SU-DHL-6 (cell line): ENCODE data around the gene DPCD.

Experiments
- H2AFZ ChIP-seq: fragments of 200-600 bp; sonication (generic); 2 replicates; pipeline ENCODE4 v1.6.1; 2014; ENCODE audit warnings: low read depth, mild to moderate bottlenecking, moderate library complexity, mixed read lengths, antibody characterized with exemption, low read length; ENCODE audit not compliant: severe bottlenecking
- H3F3A ChIP-seq: fragments of 200-600 bp; shearing (Covaris generic); 2 replicates; pipeline ENCODE4 v1.6.0; 2016; ENCODE audit warnings: antibody characterized with exemption, mild to moderate bottlenecking; ENCODE audit not compliant: insufficient read depth
- H3K27ac ChIP-seq: fragments of 200-600 bp; sonication (generic); 2 replicates; pipeline ENCODE4 v1.5.1; 2016; ENCODE audit warnings: low read depth, mild to moderate bottlenecking, low read length, moderate library complexity, mixed read lengths
- H3K27me3 ChIP-seq: fragments of 200-600 bp; sonication (generic), shearing (Covaris generic); 2 replicates; pipeline ENCODE4 v1.6.0; 2014; ENCODE audit warnings: mild to moderate bottlenecking, low read length
- H3K36me3 ChIP-seq: fragments of 200-600 bp; sonication (generic); 2 replicates; pipeline ENCODE4 v1.6.1; 2014; ENCODE audit warnings: mild to moderate bottlenecking, low read length, mixed read lengths
- H3K4me2 ChIP-seq: fragments of 300-600, 200-600 bp; shearing (Covaris generic), sonication (generic); 2 replicates; pipeline ENCODE4 v1.6.0; 2014; ENCODE audit warnings: low read length, low read depth, mild to moderate bottlenecking; ENCODE audit not compliant: poor library complexity, severe bottlenecking
- H3K4me3 ChIP-seq: fragments of 200-600 bp; sonication (generic); 2 replicates; pipeline ENCODE4 v1.5.1; 2014; ENCODE audit warnings: antibody characterized with exemption, low read length, mild to moderate bottlenecking, mixed read lengths; ENCODE audit not compliant: insufficient read depth, poor library complexity, severe bottlenecking
- H3K79me2 ChIP-seq: fragments of 200-600 bp; sonication (generic); 2 replicates; pipeline ENCODE4 v1.6.1; 2014; ENCODE audit warnings: mild to moderate bottlenecking, low read length, moderate library complexity; ENCODE audit not compliant: insufficient read depth
- H3K9ac ChIP-seq: fragments of 200-600 bp; sonication (generic); 2 replicates; pipeline ENCODE4 v1.7.0; 2014; ENCODE audit warnings: mild to moderate bottlenecking, low read length
- H3K9me2 ChIP-seq: fragments of 200-600 bp; sonication (generic); replicated peaks from 2 replicates; pipeline ENCODE4 v1.6.1; 2014; ENCODE audit warnings: low read length; ENCODE audit not compliant: insufficient read depth
- H3K9me3 ChIP-seq: fragments of 200-600 bp; sonication (generic); 2 replicates; pipeline ENCODE4 v1.6.1; 2014; ENCODE audit warnings: low read length, mixed read lengths; ENCODE audit not compliant: insufficient read depth
- H4K20me1 ChIP-seq: fragments of 200-600 bp; sonication (generic); 2 replicates; pipeline ENCODE4 v1.6.1; 2014; ENCODE audit warnings: low read depth, mild to moderate bottlenecking, antibody characterized with exemption, low read length, moderate library complexity, mixed read lengths
- EZH2phosphoT487 ChIP-seq: fragments of 200-600 bp; sonication (generic), shearing (Covaris generic); conservative IDR thresholded peaks from 2 replicates; pipeline ENCODE4 v1.6.1; 2018; ENCODE audit warnings: mild to moderate bottlenecking, antibody characterized with exemption, low read length, moderate library complexity, mixed read lengths
- TF ChIP-seq, protein P1 (sequence below): fragments of 200-600 bp; sonication (generic); IDR thresholded peaks from one replicate; pipeline ENCODE4 v1.5.1; 2017; ENCODE audit warnings: antibody characterized with exemption, mild to moderate bottlenecking, low read length, moderate library complexity; ENCODE audit not compliant: insufficient read depth, poor library complexity, severe bottlenecking

The DPCD gene

GRCh38 chr10:101575091-101575490 is 13.0 kb upstream of the DPCD start:
- H3K9ac ChIP-seq: no peak overlapping the region

DNA sequence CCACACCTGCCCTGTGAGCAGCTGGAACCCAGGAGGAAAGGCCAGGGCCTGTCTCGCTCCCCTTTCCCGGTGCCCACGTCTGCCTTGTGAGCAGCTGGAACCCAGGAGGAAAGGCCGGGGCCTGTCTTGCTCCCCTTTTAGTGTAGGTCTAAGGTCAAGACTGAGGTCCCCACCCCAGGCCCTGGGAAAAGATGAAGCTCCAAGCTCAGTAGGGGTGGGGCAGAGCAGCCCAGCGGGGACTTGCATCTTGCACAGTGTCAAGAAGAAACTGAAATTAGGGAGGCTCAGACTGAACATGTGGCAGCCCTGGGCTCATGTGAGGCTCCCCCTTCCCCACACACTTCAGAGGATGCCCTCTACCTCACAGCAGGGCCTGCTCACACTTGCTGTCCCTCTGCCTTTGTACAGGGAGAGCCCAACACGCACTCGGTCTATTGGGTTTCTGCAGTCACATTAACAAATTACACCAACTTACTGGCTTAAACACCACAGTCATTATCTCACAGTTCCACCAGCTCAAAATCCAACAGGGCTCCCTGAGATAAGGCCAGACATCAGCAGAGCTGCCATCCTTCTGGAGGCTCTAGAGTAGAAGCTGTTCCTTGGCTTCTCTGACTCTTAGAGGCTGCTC is 12.4 kb upstream of the DPCD start:
- no peaks in the 10 kb centered on the region for H3K9me2 ChIP-seq
- no peaks in the 10 kb centered on the region for H4K20me1 ChIP-seq
- H3F3A ChIP-seq: no peaks in the 10 kb centered on the region
- no peak overlapping the region for H2AFZ ChIP-seq
- H3K9me3 ChIP-seq: no peaks in the 10 kb centered on the region
- no peaks in the 10 kb centered on the region for H3K27me3 ChIP-seq
- H3K36me3 ChIP-seq: no peaks in the 10 kb centered on the region
- no peak overlapping the region for H3K4me3 ChIP-seq
- no peak for TF ChIP-seq EZH2phosphoT487
- TF ChIP-seq, protein P1, sequence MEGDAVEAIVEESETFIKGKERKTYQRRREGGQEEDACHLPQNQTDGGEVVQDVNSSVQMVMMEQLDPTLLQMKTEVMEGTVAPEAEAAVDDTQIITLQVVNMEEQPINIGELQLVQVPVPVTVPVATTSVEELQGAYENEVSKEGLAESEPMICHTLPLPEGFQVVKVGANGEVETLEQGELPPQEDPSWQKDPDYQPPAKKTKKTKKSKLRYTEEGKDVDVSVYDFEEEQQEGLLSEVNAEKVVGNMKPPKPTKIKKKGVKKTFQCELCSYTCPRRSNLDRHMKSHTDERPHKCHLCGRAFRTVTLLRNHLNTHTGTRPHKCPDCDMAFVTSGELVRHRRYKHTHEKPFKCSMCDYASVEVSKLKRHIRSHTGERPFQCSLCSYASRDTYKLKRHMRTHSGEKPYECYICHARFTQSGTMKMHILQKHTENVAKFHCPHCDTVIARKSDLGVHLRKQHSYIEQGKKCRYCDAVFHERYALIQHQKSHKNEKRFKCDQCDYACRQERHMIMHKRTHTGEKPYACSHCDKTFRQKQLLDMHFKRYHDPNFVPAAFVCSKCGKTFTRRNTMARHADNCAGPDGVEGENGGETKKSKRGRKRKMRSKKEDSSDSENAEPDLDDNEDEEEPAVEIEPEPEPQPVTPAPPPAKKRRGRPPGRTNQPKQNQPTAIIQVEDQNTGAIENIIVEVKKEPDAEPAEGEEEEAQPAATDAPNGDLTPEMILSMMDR: no peak
- no peak overlapping the region for H3K27ac ChIP-seq
- no peaks in the 10 kb centered on the region for H3K79me2 ChIP-seq
- H3K4me2 ChIP-seq: no peak overlapping the region
- H3K9ac ChIP-seq: no peak overlapping the region

More at GRCh38 chr10:101575091-101575490, 13.0 kb upstream of the DPCD start:
- no peak for TF ChIP-seq EZH2phosphoT487
- TF ChIP-seq, protein P1: no peak
- no peaks in the 10 kb centered on the region for H3K36me3 ChIP-seq
- no peaks in the 10 kb centered on the region for H3F3A ChIP-seq
- H3K4me3 ChIP-seq: no peak overlapping the region
- no peaks in the 10 kb centered on the region for H3K9me2 ChIP-seq
- H3K79me2 ChIP-seq: no peaks in the 10 kb centered on the region
- H3K4me2 ChIP-seq: no peak overlapping the region
- H3K9me3 ChIP-seq: no peaks in the 10 kb centered on the region
- H2AFZ ChIP-seq: no peak overlapping the region
- no peaks in the 10 kb centered on the region for H3K27me3 ChIP-seq
- H4K20me1 ChIP-seq: no peaks in the 10 kb centered on the region
- no peak overlapping the region for H3K27ac ChIP-seq

DNA sequence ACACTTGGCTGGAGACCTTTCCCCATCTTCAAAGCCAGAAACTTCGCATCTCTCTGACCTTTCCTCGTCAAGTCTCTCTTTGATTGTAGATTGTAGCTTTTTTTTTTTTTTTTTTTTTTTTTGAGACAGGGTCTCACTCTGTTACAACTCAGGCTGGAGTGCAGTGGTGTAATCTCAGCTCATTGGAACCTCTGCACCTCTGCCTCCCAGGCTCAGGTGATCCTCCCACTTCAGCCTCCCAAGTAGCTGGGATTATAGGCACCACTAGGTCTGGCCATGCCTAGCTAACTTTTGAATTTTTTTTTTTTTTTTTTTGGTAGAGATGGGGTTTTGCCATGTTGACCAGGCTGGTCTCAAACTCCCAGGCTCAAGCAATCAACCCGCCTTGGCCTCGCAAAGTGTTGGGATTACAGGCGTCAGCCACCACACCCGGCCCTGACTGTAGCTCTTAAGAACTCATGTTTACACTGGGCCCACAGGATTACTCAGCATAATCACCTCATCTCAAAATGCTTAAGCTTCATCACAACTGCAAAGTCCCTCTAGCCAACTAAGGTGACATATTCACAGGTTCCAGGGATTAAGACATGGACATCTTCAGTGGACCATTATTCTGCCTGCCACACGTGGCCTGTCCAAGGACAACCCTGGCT is 11.8 kb upstream of the DPCD start:
- Histone ChIP-seq H3K4me2 (no peak overlapping the region), H3F3A (no peaks in the 10 kb centered on the region), H3K9me3 (no peaks in the 10 kb centered on the region), H4K20me1 (no peaks in the 10 kb centered on the region), H3K4me3 (no peak overlapping the region), H3K27me3 (no peaks in the 10 kb centered on the region), H3K9me2 (no peaks in the 10 kb centered on the region), H2AFZ (no peak overlapping the region), H3K36me3 (no peaks in the 10 kb centered on the region), H3K27ac (no peak overlapping the region), H3K9ac (no peak overlapping the region), H3K79me2 (no peaks in the 10 kb centered on the region)
- TF ChIP-seq, protein P1: no peak
- TF ChIP-seq EZH2phosphoT487: no peak
